ENCODE data around the gene DIPK1C.

The DIPK1C gene

DNA sequence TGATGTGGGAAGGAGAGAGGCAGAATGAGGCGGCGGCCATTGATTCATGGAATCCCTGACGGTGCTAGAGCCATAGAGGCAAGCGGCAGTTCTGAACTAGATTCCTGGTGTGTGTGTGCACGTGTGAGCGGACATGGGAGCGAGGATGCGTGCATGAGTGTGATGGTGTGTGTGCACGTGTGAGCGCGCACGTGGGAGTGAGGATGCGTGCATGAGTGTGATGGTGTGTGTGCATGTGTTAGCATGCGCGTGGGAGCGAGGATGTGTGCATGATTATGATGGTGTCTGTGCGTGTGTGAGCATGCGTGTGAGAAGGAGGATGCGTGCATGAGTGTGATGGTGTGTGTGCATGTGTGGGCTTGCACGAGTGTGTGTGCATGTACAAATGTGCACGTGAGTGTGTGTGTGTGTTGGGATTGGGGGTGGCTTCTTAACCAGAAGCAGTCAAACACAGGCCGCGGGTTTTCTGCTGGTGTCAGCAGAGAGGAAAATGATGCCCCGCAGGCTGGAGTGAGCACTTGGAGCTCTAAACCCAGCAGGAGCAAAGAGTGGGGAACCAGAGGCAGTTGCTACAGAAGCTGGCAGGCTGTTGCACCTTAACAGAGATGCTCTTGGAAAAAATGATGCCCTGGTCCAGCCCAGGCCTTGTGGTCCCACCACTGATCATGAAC, 29.5 kb downstream of the DIPK1C start (continued):
- TF ChIP-seq, protein P1, sequence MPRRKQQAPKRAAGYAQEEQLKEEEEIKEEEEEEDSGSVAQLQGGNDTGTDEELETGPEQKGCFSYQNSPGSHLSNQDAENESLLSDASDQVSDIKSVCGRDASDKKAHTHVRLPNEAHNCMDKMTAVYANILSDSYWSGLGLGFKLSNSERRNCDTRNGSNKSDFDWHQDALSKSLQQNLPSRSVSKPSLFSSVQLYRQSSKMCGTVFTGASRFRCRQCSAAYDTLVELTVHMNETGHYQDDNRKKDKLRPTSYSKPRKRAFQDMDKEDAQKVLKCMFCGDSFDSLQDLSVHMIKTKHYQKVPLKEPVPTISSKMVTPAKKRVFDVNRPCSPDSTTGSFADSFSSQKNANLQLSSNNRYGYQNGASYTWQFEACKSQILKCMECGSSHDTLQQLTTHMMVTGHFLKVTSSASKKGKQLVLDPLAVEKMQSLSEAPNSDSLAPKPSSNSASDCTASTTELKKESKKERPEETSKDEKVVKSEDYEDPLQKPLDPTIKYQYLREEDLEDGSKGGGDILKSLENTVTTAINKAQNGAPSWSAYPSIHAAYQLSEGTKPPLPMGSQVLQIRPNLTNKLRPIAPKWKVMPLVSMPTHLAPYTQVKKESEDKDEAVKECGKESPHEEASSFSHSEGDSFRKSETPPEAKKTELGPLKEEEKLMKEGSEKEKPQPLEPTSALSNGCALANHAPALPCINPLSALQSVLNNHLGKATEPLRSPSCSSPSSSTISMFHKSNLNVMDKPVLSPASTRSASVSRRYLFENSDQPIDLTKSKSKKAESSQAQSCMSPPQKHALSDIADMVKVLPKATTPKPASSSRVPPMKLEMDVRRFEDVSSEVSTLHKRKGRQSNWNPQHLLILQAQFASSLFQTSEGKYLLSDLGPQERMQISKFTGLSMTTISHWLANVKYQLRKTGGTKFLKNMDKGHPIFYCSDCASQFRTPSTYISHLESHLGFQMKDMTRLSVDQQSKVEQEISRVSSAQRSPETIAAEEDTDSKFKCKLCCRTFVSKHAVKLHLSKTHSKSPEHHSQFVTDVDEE (CRISPR knock-in tag; IDR thresholded peaks at IDR 0.05) = no peak
- TF ChIP-seq CSDC2 (CRISPR knock-in tag; IDR thresholded peaks at IDR 0.05) (no peak), ZC3H10 (CRISPR knock-in tag; IDR thresholded peaks at IDR 0.05) (no peak), PATZ1 (CRISPR knock-in tag; IDR thresholded peaks at IDR 0.05; ENCODE audit: borderline replicate concordance) (no peak)

GRCh38 chr18:74425876-74426275, 31.2 kb downstream of the DIPK1C start:
- TF ChIP-seq CSDC2 (CRISPR knock-in tag; IDR thresholded peaks at IDR 0.05) = no peak
- TF ChIP-seq ISL1 (CRISPR knock-in tag; IDR thresholded peaks at IDR 0.05) = no peak
- no peak for TF ChIP-seq ZFP3 (CRISPR knock-in tag; IDR thresholded peaks at IDR 0.05)
- no peak for TF ChIP-seq ZNF8 (CRISPR knock-in tag; IDR thresholded peaks at IDR 0.05)
- no peak for TF ChIP-seq ZNF565 (CRISPR knock-in tag; conservative IDR thresholded peaks at IDR 0.05; ENCODE audit: low read depth)
- no peak for TF ChIP-seq GLIS3 (CRISPR knock-in tag; IDR thresholded peaks at IDR 0.05)
- TF ChIP-seq, protein P2, sequence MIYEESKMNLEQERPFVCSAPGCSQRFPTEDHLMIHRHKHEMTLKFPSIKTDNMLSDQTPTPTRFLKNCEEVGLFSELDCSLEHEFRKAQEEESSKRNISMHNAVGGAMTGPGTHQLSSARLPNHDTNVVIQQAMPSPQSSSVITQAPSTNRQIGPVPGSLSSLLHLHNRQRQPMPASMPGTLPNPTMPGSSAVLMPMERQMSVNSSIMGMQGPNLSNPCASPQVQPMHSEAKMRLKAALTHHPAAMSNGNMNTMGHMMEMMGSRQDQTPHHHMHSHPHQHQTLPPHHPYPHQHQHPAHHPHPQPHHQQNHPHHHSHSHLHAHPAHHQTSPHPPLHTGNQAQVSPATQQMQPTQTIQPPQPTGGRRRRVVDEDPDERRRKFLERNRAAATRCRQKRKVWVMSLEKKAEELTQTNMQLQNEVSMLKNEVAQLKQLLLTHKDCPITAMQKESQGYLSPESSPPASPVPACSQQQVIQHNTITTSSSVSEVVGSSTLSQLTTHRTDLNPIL (CRISPR knock-in tag; IDR thresholded peaks at IDR 0.05; ENCODE audit: low read depth) = no peak
- TF ChIP-seq, protein P1 (CRISPR knock-in tag; IDR thresholded peaks at IDR 0.05) = no peak
- no peak for TF ChIP-seq PATZ1 (CRISPR knock-in tag; IDR thresholded peaks at IDR 0.05; ENCODE audit: borderline replicate concordance)
- no peak for TF ChIP-seq OSR1 (CRISPR knock-in tag; IDR thresholded peaks at IDR 0.05)
- no peak for TF ChIP-seq ZFP30 (CRISPR knock-in tag; IDR thresholded peaks at IDR 0.05)
- TF ChIP-seq ARNTL (CRISPR knock-in tag; IDR thresholded peaks at IDR 0.05; ENCODE audit: borderline replicate concordance, low read depth) = no peak
- no peak for TF ChIP-seq ESRRG (CRISPR knock-in tag; IDR thresholded peaks at IDR 0.05)
- no peak for TF ChIP-seq BACH2 (CRISPR knock-in tag; IDR thresholded peaks at IDR 0.05; ENCODE audit: borderline replicate concordance)
- TF ChIP-seq, protein P3, sequence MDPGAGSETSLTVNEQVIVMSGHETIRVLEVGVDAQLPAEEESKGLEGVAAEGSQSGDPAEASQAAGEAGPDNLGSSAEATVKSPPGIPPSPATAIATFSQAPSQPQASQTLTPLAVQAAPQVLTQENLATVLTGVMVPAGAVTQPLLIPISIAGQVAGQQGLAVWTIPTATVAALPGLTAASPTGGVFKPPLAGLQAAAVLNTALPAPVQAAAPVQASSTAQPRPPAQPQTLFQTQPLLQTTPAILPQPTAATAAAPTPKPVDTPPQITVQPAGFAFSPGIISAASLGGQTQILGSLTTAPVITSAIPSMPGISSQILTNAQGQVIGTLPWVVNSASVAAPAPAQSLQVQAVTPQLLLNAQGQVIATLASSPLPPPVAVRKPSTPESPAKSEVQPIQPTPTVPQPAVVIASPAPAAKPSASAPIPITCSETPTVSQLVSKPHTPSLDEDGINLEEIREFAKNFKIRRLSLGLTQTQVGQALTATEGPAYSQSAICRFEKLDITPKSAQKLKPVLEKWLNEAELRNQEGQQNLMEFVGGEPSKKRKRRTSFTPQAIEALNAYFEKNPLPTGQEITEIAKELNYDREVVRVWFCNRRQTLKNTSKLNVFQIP (CRISPR knock-in tag; IDR thresholded peaks at IDR 0.05; ENCODE audit: borderline replicate concordance, low read depth) = no peak
- TF ChIP-seq PPARA (CRISPR knock-in tag; IDR thresholded peaks at IDR 0.05; ENCODE audit: borderline replicate concordance) = no peak
- ATAC-seq = no peak
